Activated CD4-positive, alpha-beta memory T cell treated with anti-CD3 and anti-CD28 coated beads, Interleukin-2, amount 10 ng/mL, durations not matched to agents 7 days and 5 days (primary cell): ENCODE data around the gene ZNF302. TPM values are rescaled to one million over a fixed set of nuclear protein-coding genes. Genes with fewer than 3 reads are reported as not detected.
A peak's percentile ranks its signal among the peaks of the same experiment; 100 is the strongest.
"Not testable (repeated sequence)": the region's sequence is repeated elsewhere in the genome, so short reads cannot be mapped to it uniquely, and the experiment has no call there.

Experiments used
- CTCF ChIA-PET: fragments of 350-600 bp; sonication (Branson Sonifier 250); formaldehyde crosslinking; loops from one replicate; lab custom pipeline; 2021; ENCODE audit warnings: antibody characterized with exemption, inconsistent platforms; lab: Charles Lee
- POLR2A ChIA-PET: fragments of 350-600 bp; sonication (Branson Sonifier 250); formaldehyde crosslinking; loops from one replicate; lab custom pipeline; 2021; ENCODE audit warnings: antibody characterized with exemption; lab: Charles Lee
- DNase-seq: peaks from one replicate; pipeline ENCODE4 v3.0.0-alpha.2; 2020
- H3K27ac Mint-ChIP-seq: one replicate; pipeline ENCODE4 v1.8.0; 2021; ENCODE audit warnings: mild to moderate bottlenecking, mixed read lengths
- H3K27me3 Mint-ChIP-seq: one replicate; pipeline ENCODE4 v1.8.0; 2021; ENCODE audit warnings: mixed read lengths
- H3K36me3 Mint-ChIP-seq: one replicate; pipeline ENCODE4 v1.8.0; 2021; ENCODE audit warnings: low read depth, mixed read lengths
- H3K4me1 Mint-ChIP-seq: one replicate; pipeline ENCODE4 v1.8.0; 2021; ENCODE audit warnings: mixed read lengths
- H3K4me3 Mint-ChIP-seq: one replicate; pipeline ENCODE4 v1.8.0; 2021; ENCODE audit warnings: mild to moderate bottlenecking, mixed read lengths
- H3K9me3 Mint-ChIP-seq: one replicate; pipeline ENCODE4 v1.8.0; 2021; ENCODE audit warnings: mixed read lengths
- total RNA-seq, 2 experiments: library from RNA; stranded (reverse); gene quantifications; one replicate each; pipeline ENCODE4 v1.2.3, GENCODE V29; 2021

Gene ZNF302
- total RNA-seq, 2 experiments from 2014 or later = 18.4 to 20.3 TPM

DNA sequence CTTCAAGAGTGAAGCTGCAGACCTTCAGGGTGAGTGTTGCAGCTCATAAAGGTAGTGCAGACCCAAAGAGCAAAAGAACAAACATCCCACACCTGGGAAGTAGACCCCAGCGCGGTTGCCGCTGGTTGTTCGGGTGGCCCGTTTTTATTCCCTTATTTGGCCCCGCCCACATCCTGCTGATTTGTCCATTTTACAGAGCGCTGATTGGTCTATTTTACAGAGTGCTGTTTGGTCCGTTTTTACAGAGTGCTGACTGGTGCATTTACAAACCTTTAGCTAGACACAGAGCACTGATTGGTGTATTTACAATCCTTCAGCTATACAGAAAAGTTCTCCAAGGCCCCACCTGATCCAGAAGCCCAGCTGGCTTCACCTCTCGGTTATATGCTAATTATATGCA lies 1.6 kb upstream of the ZNF302 start:
- Mint-ChIP-seq H3K27me3 (peaks cover 1% of the 10 kb centered on the region), H3K27ac (no peak overlapping the region), H3K36me3 (peaks cover 40% of the 10 kb centered on the region), H3K4me1 (peaks cover 30% of the 10 kb centered on the region), H3K4me3 (no peak overlapping the region), H3K9me3 (peaks cover 27% of the 10 kb centered on the region)
- ChIA-PET POLR2A (interaction anchor here (2.4 to 3.4 kb wide), 2 partner anchors 8 to 57 kb away, joined by 17 to 21 read pairs; partner anchors contain the start of gene ZNF181), CTCF (interaction anchor here (1.6 to 2.7 kb wide), 2 partner anchors 14 to 36 kb away, joined by 3 to 16 read pairs; no protein-coding TSS in a partner anchor)
- DNase-seq = no peak

DNA sequence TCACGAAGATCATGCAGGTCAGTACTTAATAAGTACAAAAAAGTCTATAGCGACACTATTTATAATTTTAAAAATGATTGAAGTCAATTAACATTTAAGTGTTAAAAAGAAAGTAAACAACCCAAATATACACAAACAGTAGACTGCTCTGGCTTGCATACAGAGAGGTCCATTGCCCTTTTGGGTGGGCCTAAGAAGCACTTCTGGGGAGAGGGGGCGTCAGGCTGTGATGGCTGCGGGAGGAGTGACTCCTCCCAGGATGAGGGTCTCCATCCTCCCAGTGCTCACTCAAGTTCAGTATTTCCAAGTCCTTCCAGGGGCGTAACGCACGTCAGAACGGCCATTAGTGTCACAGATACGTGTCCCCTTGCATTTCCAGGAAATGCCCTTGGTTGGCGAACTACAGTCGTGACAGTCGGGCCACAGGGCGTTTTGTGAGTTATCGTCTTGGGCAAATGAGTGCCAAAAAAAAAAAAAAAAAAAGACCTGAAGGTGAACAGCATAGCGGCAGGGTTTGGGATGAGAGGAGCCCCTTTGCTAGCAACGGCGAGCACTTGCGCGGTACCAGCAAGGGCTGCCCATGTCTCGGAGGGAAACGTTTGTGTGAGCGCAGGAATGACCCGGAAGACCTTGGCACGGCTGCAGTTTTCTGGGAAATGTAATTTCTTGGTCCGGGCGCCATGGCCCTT lies 637 bp upstream of the ZNF302 start, which contains the start of gene SCGB2B2:
TSS of gene SCGB2B2 (minus strand) at position 463 of the 689 bp plus-strand sequence. CDS start 82,596 bp downstream, outside the sequence.
- Mint-ChIP-seq H3K9me3 (peaks cover 27% of the 10 kb centered on the region), H3K4me1 (peaks cover 30% of the 10 kb centered on the region), H3K27ac (peak within 1 kb of the TSS; percentile 96), H3K27me3 (peaks cover 1% of the 10 kb centered on the region), H3K4me3 (peak within 1 kb of the TSS; percentile 79), H3K36me3 (peaks cover 48% of the 10 kb centered on the region)
- CTCF ChIA-PET = interaction anchor here (0.8 to 2.7 kb wide), 10 partner anchors 15 to 407 kb away, joined by 3 to 16 read pairs (median 3); partner anchors contain the start of genes ZNF181 and ZNF30
- POLR2A ChIA-PET = interaction anchor here (0.9 to 3.4 kb wide), 13 partner anchors 9 to 971 kb away, joined by 3 to 21 read pairs (median 4); partner anchors contain the start of genes COX6B1, LSM14A, UBA2 and ZNF181
- DNase-seq = no peak

DNA sequence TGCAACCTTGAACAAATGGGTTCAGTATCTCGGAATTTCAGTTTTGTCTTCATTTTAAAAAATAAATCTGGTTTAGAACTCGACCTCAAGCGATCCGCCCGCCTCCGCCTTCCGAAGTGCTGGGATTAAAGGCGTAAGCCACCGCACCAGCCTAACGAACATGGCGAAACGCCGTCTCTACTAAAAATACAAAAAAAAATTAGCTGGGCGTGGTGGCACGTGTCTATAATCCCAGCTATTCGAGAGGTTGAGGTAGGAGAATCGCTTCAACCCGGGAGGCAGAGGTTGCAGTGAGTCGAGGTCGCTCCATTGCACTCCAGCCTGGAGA lies 571 bp downstream of the ZNF302 start:
- Mint-ChIP-seq H3K4me1 (peaks cover 30% of the 10 kb centered on the region), H3K27me3 (no peaks in the 10 kb centered on the region), H3K27ac (peak overlapping the region; percentile 96), H3K36me3 (peaks cover 59% of the 10 kb centered on the region), H3K4me3 (peak overlapping the region; percentile 79), H3K9me3 (peaks cover 34% of the 10 kb centered on the region)
- DNase-seq = no peak
- CTCF ChIA-PET = interaction anchor here (0.9 to 2.7 kb wide), 8 partner anchors 16 to 408 kb away, joined by 3 to 16 read pairs (median 3); partner anchors contain the start of gene ZNF181
- POLR2A ChIA-PET = interaction anchor here (0.8 to 3.4 kb wide), 18 partner anchors 10 to 1537 kb away, joined by 3 to 21 read pairs (median 4); partner anchors contain the start of genes COX6B1, LSM14A, PDCD2L and ZNF146

DNA sequence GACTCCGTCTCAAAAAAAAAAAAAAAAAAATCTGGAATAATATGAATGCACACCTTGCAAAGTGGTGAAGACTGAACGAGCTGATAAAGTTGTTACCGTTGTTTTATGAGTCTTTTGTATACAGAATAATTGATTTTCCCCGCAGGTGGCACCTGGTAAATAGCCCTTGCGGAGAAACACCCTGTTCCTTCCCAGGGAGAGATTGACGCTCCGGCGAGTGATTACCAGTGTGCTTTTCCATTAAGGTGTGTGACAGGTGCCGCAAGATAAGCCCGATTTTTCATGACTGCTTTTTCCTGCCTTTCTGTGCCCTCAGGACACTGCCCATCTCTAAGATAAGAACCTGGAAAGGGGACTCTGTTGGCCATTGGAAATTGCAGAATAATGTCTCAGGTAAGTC lies 943 bp downstream of the ZNF302 start:
- Mint-ChIP-seq H3K27me3 (no peaks in the 10 kb centered on the region), H3K36me3 (peaks cover 62% of the 10 kb centered on the region), H3K27ac (peak overlapping the region; percentile 23), H3K4me1 (peaks cover 30% of the 10 kb centered on the region), H3K4me3 (peak overlapping the region; percentile 79), H3K9me3 (peaks cover 35% of the 10 kb centered on the region)
- ChIA-PET POLR2A (interaction anchor here (0.8 to 3.4 kb wide), 10 partner anchors 10 to 285 kb away, joined by 3 to 21 read pairs (median 6); partner anchors contain the start of genes PDCD2L, ZNF181 and ZNF792), CTCF (interaction anchor here (1.5 to 2.7 kb wide), 5 partner anchors 16 to 56 kb away, joined by 3 to 16 read pairs (median 7); partner anchors contain the start of gene ZNF181)
- DNase-seq = no peak

DNA sequence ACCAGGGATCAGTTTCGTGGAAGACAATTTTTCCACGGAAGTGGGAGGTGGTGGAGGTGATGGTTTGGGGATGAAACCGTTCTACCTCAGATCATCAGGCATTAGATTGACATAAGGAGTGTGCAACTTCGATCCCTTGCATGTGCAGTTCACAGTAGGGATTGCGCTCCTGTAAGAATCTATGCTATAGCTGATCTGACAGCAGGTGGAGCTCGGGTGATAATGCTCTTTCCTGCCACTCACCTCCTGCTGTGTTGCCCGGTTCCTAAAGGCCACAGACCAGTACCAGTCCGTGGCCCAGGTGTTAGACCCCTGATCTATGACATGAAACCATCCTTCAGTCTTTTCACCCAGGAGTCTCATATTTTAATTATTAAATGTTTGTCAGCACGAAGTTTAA lies 4.0 kb downstream of the ZNF302 start:
- H3K36me3 Mint-ChIP-seq = peaks cover 79% of the 10 kb centered on the region
- no peaks in the 10 kb centered on the region for H3K27me3 Mint-ChIP-seq
- ChIA-PET POLR2A (no interaction called here), CTCF (no interaction called here)
- no peak overlapping the region for H3K4me3 Mint-ChIP-seq
- H3K9me3 Mint-ChIP-seq = peaks cover 58% of the 10 kb centered on the region
- DNase-seq = no peak
- H3K4me1 Mint-ChIP-seq = peaks cover 24% of the 10 kb centered on the region
- H3K27ac Mint-ChIP-seq = no peak overlapping the region

DNA sequence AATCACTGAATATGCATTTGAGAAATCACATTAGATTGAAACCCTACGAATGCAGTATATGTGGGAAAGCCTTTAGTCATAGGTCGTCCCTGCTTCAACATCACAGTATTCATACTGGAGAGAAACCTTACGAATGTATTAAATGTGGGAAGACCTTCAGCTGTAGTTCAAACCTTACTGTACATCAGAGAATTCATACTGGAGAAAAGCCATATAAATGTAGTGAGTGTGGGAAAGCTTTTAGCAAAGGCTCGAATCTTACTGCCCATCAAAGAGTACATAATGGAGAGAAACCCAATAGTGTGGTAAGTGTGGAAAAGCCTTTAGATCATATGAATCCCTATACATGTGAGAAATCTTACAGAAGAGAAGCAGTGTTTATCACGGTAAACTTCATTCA lies 7.8 kb downstream of the ZNF302 start:
- H3K4me1 Mint-ChIP-seq, H3K4me3 Mint-ChIP-seq, CTCF ChIA-PET, DNase-seq, H3K27me3 Mint-ChIP-seq, H3K27ac Mint-ChIP-seq, POLR2A ChIA-PET: not testable (repeated sequence)
- peaks cover 70% of the 10 kb centered on the region for H3K9me3 Mint-ChIP-seq
- H3K36me3 Mint-ChIP-seq = peaks cover 58% of the 10 kb centered on the region

DNA sequence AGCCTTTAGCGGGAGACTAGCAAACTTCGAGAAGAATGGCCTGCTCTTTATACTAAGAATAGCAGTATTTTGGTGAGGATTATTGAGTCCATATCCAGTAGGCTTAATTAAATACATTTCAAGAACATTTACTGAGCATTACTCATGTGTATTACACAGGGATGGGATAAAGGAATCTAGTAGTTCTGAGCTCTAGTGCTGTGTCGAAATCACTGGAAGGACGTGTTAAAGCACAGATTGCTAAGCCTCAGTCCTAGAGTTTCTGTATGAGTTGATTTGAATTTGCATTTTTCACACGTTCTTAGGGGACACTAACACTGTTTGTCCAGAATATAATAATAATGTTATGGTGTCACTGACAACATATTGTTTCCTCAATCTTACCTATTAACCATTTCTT lies 9.0 kb downstream of the ZNF302 start:
- H3K36me3 Mint-ChIP-seq = peaks cover 47% of the 10 kb centered on the region
- no peak for DNase-seq
- H3K9me3 Mint-ChIP-seq = peaks cover 65% of the 10 kb centered on the region
- no peaks in the 10 kb centered on the region for H3K4me1 Mint-ChIP-seq
- POLR2A ChIA-PET = no interaction called here
- no peaks in the 10 kb centered on the region for H3K27me3 Mint-ChIP-seq
- CTCF ChIA-PET = no interaction called here
- no peak overlapping the region for H3K4me3 Mint-ChIP-seq
- H3K27ac Mint-ChIP-seq = no peak overlapping the region

DNA sequence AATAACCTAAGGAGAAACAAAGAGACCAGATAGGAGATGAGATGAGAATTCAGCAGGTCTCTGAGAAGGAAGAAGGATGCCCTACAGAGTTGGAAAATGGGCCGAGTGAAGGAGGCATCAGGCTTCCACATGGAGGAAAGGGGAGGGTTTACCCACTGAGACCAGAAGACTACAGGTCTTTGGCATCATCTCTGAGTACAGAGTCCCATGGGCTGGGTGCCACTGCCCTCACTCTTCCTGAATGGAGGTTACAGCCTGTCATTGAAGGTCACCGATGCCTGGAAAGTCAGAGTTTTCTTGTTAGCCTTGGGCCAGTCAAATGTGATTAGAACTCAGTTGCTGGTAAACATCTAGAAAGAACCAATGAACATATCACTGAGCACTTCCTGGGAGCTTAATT lies 9.9 kb downstream of the ZNF302 start:
- no peaks in the 10 kb centered on the region for H3K4me1 Mint-ChIP-seq
- peaks cover 65% of the 10 kb centered on the region for H3K9me3 Mint-ChIP-seq
- ChIA-PET POLR2A (no interaction called here), CTCF (no interaction called here)
- no peak overlapping the region for H3K4me3 Mint-ChIP-seq
- no peak for DNase-seq
- no peak overlapping the region for H3K27ac Mint-ChIP-seq
- H3K27me3 Mint-ChIP-seq = no peaks in the 10 kb centered on the region
- H3K36me3 Mint-ChIP-seq = peaks cover 39% of the 10 kb centered on the region

DNA sequence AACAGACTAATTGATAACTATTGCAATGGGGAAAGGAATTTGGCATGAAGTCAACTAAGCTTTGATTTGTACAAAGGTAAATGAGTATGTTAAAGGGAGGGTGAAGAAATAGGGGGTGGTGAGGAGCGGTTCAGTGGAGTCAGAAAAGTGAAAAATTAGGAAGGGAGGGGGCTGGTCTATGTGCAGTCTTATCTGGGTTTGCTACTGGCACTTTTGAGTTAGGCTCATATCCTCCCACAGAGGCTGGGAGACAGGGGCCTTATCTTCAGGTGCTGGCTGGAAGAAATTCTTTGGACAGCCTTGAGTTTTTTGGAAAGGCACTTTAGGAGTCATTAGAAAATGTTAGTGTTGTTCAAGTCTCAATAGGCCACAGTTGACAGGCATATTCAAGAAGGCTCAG lies 11.1 kb downstream of the ZNF302 start:
- no peak overlapping the region for H3K4me3 Mint-ChIP-seq
- peaks cover 56% of the 10 kb centered on the region for H3K9me3 Mint-ChIP-seq
- CTCF ChIA-PET = no interaction called here
- no peaks in the 10 kb centered on the region for H3K27me3 Mint-ChIP-seq
- no peak for DNase-seq
- H3K27ac Mint-ChIP-seq = no peak overlapping the region
- peaks cover 28% of the 10 kb centered on the region for H3K36me3 Mint-ChIP-seq
- POLR2A ChIA-PET = interaction anchor here (0.9 kb wide), 1 partner anchor 10 kb away, joined by 3 read pairs; no protein-coding TSS in a partner anchor
- no peaks in the 10 kb centered on the region for H3K4me1 Mint-ChIP-seq

DNA sequence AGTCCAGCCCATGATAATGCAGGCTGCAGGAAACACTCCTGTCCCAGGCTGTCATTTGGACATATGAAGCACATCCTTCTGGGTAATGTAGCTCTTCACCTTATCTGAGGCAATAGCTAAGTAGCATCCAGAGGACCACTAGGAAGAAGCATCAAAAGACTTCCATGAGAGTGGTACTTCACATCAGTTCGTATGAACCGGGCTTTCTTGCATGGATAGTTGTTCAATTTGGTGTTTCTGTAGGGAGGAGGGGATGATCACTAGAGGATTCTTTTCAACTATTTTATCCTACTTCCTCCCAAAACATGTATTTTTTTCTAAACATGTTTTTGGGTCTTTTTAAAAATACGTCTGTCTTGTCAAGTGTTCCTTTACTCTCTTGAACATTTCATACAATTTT lies 12.9 kb downstream of the ZNF302 start:
- Mint-ChIP-seq H3K9me3 (peaks cover 40% of the 10 kb centered on the region), H3K4me3 (no peak overlapping the region), H3K36me3 (peaks cover 12% of the 10 kb centered on the region), H3K27me3 (no peaks in the 10 kb centered on the region), H3K27ac (no peak overlapping the region), H3K4me1 (no peaks in the 10 kb centered on the region)
- CTCF ChIA-PET = no interaction called here
- POLR2A ChIA-PET = no interaction called here
- no peak for DNase-seq

DNA sequence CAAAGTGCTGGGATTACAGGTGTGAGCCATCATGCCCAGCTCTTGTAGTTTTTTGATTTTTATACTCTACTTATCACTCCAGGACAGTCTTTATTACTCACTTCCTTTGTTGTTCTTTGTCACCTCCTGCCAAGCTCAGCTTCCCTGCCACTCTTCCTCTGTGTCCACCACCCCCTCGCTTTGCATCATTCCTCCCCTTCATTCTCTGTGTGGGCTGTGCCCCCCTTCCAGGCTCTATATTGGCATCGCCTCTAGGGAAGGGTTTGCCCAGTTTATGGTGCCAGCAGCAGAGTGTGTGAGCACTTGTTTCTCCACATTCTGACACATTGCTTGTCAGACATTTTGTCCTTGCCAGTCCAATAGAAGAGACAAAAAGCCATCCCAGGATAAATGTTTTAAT lies 15.1 kb downstream of the ZNF302 start:
- Mint-ChIP-seq H3K27ac (no peak overlapping the region), H3K27me3 (no peaks in the 10 kb centered on the region), H3K4me3 (no peak overlapping the region), H3K4me1 (no peaks in the 10 kb centered on the region), H3K9me3 (peaks cover 18% of the 10 kb centered on the region), H3K36me3 (no peaks in the 10 kb centered on the region)
- CTCF ChIA-PET = no interaction called here
- POLR2A ChIA-PET = no interaction called here
- no peak for DNase-seq

DNA sequence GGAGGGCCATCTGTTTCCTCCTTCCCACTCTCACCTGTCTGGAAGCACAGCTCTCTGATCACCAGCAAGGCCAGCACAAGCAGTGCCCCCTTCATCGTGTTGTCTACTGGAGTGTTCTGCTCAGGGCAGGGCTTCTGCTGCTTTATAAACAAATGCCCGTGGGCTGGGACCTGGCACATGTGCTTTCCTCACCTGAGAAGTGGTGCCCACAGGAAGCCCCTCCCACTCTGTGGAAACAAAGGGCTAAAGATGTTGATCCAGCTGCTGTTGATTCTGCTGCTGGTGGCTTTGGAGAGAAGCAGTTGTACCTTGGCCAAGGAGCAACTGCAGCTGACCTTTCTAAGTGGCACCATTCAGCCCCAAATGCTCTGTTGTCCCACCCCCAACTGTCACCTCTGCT lies 30.2 kb downstream of the ZNF302 start:
- ChIA-PET CTCF (no interaction called here), POLR2A (no interaction called here)
- no peak overlapping the region for H3K27ac Mint-ChIP-seq
- no peaks in the 10 kb centered on the region for H3K4me1 Mint-ChIP-seq
- H3K36me3 Mint-ChIP-seq = no peaks in the 10 kb centered on the region
- no peak overlapping the region for H3K4me3 Mint-ChIP-seq
- no peak for DNase-seq
- H3K9me3 Mint-ChIP-seq = peaks cover 10% of the 10 kb centered on the region
- H3K27me3 Mint-ChIP-seq = peaks cover 8% of the 10 kb centered on the region

DNA sequence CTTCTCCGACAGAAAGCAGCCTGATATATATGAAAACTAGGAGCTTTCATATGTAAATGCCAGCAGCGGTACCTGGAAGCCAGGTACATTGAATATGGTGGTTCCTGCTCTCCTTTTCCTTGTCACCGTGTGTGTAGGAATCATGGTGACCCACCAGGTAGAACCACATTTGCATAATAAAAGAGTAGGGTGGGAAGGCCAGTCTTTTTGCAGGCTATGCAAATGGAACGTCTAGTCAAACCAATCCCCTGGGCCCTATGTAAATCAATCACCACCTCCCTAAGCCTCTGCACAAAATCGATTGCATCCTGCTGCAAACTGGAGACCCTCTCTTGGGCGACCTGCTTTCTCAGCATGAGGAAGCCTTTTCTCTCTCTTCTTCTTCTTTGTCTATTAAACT lies 34.4 kb downstream of the ZNF302 start:
- peaks cover 12% of the 10 kb centered on the region for H3K36me3 Mint-ChIP-seq
- H3K4me1 Mint-ChIP-seq = no peaks in the 10 kb centered on the region
- no peak overlapping the region for H3K27ac Mint-ChIP-seq
- H3K4me3 Mint-ChIP-seq = no peak overlapping the region
- no peak for DNase-seq
- peaks cover 19% of the 10 kb centered on the region for H3K9me3 Mint-ChIP-seq
- ChIA-PET CTCF (interaction anchor here (0.7 to 4.5 kb wide), 3 partner anchors 72 to 393 kb away, joined by 4 to 62 read pairs (median 7); no protein-coding TSS in a partner anchor), POLR2A (no interaction called here)
- H3K27me3 Mint-ChIP-seq = peaks cover 6% of the 10 kb centered on the region
